HG03060 (cell line): Measurements from ENCODE around the gene FBXW9.
"Not testable (repeated sequence)": the region's sequence is repeated elsewhere in the genome, so short reads cannot be mapped to it uniquely, and the experiment has no call there.

ENCODE experiments used
- ATAC-seq: cut with Tn5 transposase; IDR thresholded peaks from one replicate; pipeline ENCODE4 v1.9.1; 2021; ENCODE audit warnings: low read depth, moderate number of reproducible peaks; ENCODE audit not compliant: unreplicated experiment

The FBXW9 gene

GRCh38 chr19:12660980-12661379 lies 35.5 kb downstream of the FBXW9 start:
- ATAC-seq = no peak

GRCh38 chr19:12657966-12658365 lies 38.5 kb downstream of the FBXW9 start:
- no peak for ATAC-seq

- no peak for ATAC-seq
Measured at GRCh38 chr19:12656899-12657571, 39.4 kb downstream of the FBXW9 start.

- no peak for ATAC-seq
Measured at GRCh38 chr19:12655546-12655945, 40.9 kb downstream of the FBXW9 start.

GRCh38 chr19:12652219-12652618 lies 44.2 kb downstream of the FBXW9 start:
- no peak for ATAC-seq

GRCh38 chr19:12649941-12650340 lies 46.5 kb downstream of the FBXW9 start:
- no peak for ATAC-seq

GRCh38 chr19:12648088-12648487 lies 48.3 kb downstream of the FBXW9 start:
- ATAC-seq = no peak

GRCh38 chr19:12647490-12648071 lies 48.9 kb downstream of the FBXW9 start:
- ATAC-seq = no peak

- no peak for ATAC-seq
Measured at GRCh38 chr19:12647047-12647446, 49.4 kb downstream of the FBXW9 start.

GRCh38 chr19:12646551-12646950 lies 49.9 kb downstream of the FBXW9 start:
- no peak for ATAC-seq

GRCh38 chr19:12643716-12644115 lies 52.7 kb downstream of the FBXW9 start:
- not testable (repeated sequence) for ATAC-seq

- ATAC-seq = no peak
Measured at GRCh38 chr19:12642506-12642905, 53.9 kb downstream of the FBXW9 start.

GRCh38 chr19:12641456-12641855 lies 55.0 kb downstream of the FBXW9 start:
- ATAC-seq = no peak

- ATAC-seq = no peak
Measured at GRCh38 chr19:12639901-12640613, 56.4 kb downstream of the FBXW9 start.
